ENCODE results near the gene NEXN.
"Not testable (repeated sequence)": the region's sequence is repeated elsewhere in the genome, so short reads cannot be mapped to it uniquely, and the experiment has no call there.

The NEXN gene

GRCh38 chr1:77958850-77959249 is 70.4 kb downstream of the NEXN start:
- DNase-seq (ENCODE audit: low read depth, low spot score): no peak

- DNase-seq (ENCODE audit: low read depth, low spot score): no peak
Measured at GRCh38 chr1:77961392-77961791, 73.0 kb downstream of the NEXN start.

- DNase-seq (ENCODE audit: low read depth, low spot score): no peak
Measured at GRCh38 chr1:77966291-77966690, 77.9 kb downstream of the NEXN start.

DNA sequence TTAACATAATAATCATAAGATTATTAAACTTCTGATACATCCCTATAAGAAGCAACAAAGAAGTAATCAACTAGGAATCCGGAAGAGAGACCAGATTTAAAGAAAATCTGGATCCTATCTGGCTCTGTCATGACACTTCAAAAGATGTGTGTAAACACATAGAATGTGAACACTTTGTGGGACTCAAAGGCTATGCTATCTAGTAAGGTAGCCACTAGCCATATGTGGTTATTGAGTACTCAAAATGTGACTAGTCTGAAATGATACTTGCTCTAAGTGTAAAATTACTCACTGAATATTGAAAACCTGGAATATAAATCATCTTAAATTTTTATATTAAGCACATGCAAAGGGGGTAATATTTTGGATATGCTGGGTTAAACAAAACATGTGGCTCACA is 81.8 kb downstream of the NEXN start:
- DNase-seq (ENCODE audit: low read depth, low spot score): no peak

DNA sequence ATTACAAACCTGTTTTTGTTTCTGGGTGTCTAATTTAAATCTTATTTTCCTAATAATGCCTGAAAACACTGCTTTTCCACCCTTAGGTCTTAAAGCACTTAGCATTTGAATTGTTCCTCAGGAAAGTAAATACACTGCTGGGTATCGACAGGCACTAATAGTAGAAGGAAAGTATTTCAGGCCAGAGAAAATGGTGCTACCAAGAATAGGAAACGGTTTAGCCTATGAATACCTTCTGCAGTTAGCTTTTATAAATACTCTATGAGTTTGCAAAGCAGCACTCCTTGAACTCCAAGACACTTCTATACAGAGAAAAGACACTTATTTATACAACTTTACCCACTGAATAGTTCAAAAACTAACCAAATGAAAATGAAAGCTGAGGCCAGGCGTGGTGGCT is 83.7 kb downstream of the NEXN start:
- no peak for DNase-seq (ENCODE audit: low read depth, low spot score)

- DNase-seq (ENCODE audit: low read depth, low spot score): no peak
Measured at GRCh38 chr1:77975386-77975785, 87.0 kb downstream of the NEXN start.

GRCh38 chr1:77975907-77976306 is 87.5 kb downstream of the NEXN start:
- no peak for DNase-seq (ENCODE audit: low read depth, low spot score)

- no peak for DNase-seq (ENCODE audit: low read depth, low spot score)
Measured at GRCh38 chr1:77976433-77977076, 88.1 kb downstream of the NEXN start.

DNA sequence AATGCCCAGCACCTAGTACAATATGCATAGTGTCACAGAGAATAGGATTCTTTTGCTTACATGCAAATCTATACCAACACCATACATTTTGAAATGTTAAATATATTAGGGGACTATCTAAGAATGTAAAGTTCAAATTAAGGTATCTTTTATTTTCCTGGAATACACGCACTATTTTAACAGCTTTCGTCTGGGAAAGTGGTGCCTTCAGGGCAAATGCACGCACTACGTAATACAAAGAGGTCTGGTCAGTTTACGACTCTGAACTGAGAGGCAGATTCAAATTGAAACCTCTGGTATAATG is 89.5 kb downstream of the NEXN start:
- no peak for DNase-seq (ENCODE audit: low read depth, low spot score)

- peak; percentile 91 for DNase-seq (ENCODE audit: low read depth, low spot score)
Measured at GRCh38 chr1:77978293-77978968, 90.0 kb downstream of the NEXN start.

GRCh38 chr1:77978969-77979876 is 90.8 kb downstream of the NEXN start, which contains the start of gene FUBP1:
FUBP1 (minus strand) TSS chr1:77979072; CDS start chr1:77979004, 68 bp downstream.
- peak; percentile 99 for DNase-seq (ENCODE audit: low read depth, low spot score)

DNA sequence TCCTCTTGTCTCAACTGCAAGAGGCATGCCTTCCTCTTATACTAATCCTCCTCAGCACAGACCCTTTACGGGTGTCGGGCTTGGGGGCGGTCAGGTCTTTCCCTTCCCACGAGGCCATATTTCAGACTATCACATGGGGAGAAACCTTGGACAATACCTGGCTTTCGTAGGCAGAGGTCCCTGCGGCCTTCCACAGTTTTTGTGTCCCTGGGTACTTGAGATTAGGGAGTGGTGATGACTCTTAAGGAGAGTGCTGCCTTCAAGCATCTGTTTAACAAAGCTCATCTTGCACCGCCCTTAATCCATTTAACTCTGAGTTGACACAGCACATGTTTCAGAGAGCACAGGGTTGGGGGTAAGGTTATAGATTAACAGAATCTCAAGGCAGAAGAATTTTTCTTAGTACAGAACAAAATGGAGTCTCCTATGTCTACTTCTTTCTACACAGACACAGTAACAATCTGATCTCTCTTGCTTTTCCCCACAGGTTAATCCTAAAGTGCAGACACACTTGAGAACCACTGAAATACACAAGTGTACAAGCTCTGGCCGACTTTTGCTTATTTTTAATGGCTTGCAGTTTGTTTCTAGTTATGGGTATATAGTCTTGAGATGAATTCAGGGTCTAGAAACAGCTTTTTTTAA is 95.0 kb downstream of the NEXN start:
- not testable (repeated sequence) for DNase-seq (ENCODE audit: low read depth, low spot score)

- no peak for DNase-seq (ENCODE audit: low read depth, low spot score)
Measured at GRCh38 chr1:77983997-77984355, 95.6 kb downstream of the NEXN start.

- no peak for DNase-seq (ENCODE audit: low read depth, low spot score)
Measured at GRCh38 chr1:77984629-77985028, 96.2 kb downstream of the NEXN start.

DNA sequence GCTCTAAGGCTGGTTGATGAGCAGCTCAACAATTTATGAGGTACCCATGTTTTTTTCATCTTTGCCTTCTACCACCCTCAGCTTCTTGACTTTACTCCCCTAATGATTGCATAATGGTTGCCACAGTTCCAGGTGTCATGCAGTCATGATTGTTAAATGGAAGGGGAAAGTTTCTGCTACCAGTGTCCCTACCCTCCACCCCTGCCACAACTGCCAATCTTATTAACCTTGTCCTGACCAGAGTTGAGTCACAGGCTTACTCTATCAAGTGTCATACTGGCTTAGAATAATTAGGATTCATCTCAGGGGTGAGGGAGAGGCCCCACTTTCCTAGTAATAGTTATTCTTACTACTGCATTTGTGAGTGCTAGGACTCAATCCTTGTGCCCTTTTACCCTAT is 98.4 kb downstream of the NEXN start:
- no peak for DNase-seq (ENCODE audit: low read depth, low spot score)

GRCh38 chr1:77987919-77988318 is 99.5 kb downstream of the NEXN start:
- DNase-seq (ENCODE audit: low read depth, low spot score): no peak

DNA sequence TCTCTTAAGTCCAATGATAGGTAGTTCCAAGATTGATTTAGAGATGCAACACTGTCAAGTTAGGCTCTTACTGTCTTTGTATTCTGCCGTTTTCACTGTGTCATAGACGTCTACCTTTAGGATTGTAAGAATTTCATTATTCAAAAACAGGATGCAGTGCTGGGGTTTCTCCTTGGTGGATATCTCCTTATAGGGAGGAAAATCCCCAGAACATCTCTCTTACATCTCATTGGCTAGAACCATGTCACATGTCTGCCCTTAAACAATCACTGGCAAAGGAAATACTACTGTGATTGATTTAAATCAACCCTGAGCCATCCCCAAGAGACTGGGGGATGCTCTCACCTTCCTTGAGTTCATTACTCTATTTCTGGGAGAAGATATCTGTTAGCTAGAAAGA is 101.3 kb downstream of the NEXN start:
- DNase-seq (ENCODE audit: low read depth, low spot score): no peak

- DNase-seq (ENCODE audit: low read depth, low spot score): no peak
Measured at GRCh38 chr1:77990629-77991204, 102.3 kb downstream of the NEXN start.

- no peak for DNase-seq (ENCODE audit: low read depth, low spot score)
Measured at GRCh38 chr1:77991638-77992037, 103.2 kb downstream of the NEXN start.

Data from astrocyte of the hippocampus (primary cell).